ENCODE results near the gene ATXN7.

DNA sequence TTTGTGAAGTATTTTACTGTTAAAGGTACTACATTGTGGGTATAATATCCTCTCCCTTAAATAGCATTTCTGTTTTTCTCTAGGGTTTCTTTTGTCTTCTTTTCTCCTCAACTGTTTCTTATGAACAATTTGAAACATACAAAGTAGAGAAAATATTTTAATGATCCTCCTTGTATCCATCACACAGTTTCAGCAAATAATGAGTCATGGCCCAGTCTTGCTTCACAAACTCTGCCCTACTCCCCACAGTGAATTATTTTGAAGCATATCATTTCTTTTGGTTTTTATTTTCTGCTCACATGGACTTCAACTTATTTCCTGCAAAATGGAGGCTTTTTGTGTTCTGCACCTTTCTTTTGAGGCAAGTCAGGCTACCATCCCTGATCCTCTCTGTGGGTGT is 54.7 kb downstream of the ATXN7 start:
- TF ChIP-seq, protein P1, sequence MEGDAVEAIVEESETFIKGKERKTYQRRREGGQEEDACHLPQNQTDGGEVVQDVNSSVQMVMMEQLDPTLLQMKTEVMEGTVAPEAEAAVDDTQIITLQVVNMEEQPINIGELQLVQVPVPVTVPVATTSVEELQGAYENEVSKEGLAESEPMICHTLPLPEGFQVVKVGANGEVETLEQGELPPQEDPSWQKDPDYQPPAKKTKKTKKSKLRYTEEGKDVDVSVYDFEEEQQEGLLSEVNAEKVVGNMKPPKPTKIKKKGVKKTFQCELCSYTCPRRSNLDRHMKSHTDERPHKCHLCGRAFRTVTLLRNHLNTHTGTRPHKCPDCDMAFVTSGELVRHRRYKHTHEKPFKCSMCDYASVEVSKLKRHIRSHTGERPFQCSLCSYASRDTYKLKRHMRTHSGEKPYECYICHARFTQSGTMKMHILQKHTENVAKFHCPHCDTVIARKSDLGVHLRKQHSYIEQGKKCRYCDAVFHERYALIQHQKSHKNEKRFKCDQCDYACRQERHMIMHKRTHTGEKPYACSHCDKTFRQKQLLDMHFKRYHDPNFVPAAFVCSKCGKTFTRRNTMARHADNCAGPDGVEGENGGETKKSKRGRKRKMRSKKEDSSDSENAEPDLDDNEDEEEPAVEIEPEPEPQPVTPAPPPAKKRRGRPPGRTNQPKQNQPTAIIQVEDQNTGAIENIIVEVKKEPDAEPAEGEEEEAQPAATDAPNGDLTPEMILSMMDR (IDR thresholded peaks at IDR 0.05; ENCODE audit: poor library complexity): no peak
- TF ChIP-seq EZH2 (IDR thresholded peaks at IDR 0.05; ENCODE audit: borderline replicate concordance) (no peak), EZH2phosphoT487 (IDR thresholded peaks at IDR 0.05; ENCODE audit: low read depth, severe bottlenecking, unreplicated experiment) (no peak)

Data from hepatocyte (in vitro differentiated cells).